ENCODE measurements around the gene SLAMF8. TPM values are rescaled to one million over a fixed set of nuclear protein-coding genes. Genes with fewer than 3 reads are reported as not detected.

Gene SLAMF8
- total RNA-seq, 1 experiment from 2014 or later, result not detected

DNA sequence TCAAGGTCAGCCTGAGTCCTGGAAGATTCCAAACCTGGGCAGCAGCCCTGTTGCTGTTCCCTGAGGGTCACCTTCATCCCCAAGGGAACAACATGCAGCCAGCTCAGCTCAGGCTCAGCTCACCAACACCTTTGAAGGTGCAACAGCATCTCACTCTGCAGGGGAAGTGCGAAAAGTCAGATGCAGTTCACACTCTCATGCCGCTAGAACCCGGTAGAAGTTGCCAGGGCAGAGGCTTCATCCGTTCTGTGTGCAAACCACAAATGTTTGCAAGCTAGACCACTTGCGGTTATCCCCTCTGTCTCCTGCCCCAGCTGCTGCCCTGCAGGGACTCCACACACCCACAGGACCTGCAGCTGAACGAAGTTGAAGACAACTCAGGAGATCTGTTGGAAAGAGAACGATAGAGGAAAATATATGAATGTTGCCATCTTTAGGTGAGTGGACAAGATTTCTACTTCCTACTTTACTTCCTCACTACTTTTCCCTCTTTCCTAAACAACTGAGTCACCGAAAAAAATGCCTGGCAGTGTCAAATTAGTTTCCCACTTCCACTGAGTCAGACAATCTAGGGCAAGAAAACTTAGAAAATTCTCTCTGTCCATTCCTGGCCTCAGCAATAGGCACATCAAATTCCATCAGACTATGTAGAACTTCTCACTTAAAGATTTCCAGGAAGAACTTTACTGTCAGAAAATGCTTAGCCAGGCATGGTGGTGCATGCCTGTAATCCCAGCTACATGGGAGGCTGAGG, 26.3 kb upstream of the SLAMF8 start:
- POLR2A ChIA-PET, result no interaction called here
- no peak for ATAC-seq
- no peaks in the 10 kb centered on the region for H3K4me1 Mint-ChIP-seq
- TF ChIP-seq ZNF263 (CRISPR knock-in tag; IDR thresholded peaks at IDR 0.05; ENCODE audit: low read depth) (no peak), GTF2I (CRISPR knock-in tag; conservative IDR thresholded peaks at IDR 0.05) (no peak), FOXJ3 (CRISPR knock-in tag; IDR thresholded peaks at IDR 0.05; ENCODE audit: borderline replicate concordance) (no peak), HMGXB4 (CRISPR knock-in tag; IDR thresholded peaks at IDR 0.05) (no peak), CREM (CRISPR knock-in tag; IDR thresholded peaks at IDR 0.05) (no peak), IRF2 (CRISPR knock-in tag; IDR thresholded peaks at IDR 0.05; ENCODE audit: borderline replicate concordance, low read depth) (no peak), MYBL2 (CRISPR knock-in tag; IDR thresholded peaks at IDR 0.05) (no peak), ZNF138 (CRISPR knock-in tag; conservative IDR thresholded peaks at IDR 0.05) (no peak), ERG (CRISPR knock-in tag; IDR thresholded peaks at IDR 0.05) (no peak), ZBTB43 (CRISPR knock-in tag; IDR thresholded peaks at IDR 0.05) (no peak), ATF1 (CRISPR knock-in tag; IDR thresholded peaks at IDR 0.05) (no peak)
- TF ChIP-seq, protein P1, sequence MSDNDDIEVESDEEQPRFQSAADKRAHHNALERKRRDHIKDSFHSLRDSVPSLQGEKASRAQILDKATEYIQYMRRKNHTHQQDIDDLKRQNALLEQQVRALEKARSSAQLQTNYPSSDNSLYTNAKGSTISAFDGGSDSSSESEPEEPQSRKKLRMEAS (CRISPR knock-in tag; IDR thresholded peaks at IDR 0.05), result no peak
- TF ChIP-seq, protein P2, sequence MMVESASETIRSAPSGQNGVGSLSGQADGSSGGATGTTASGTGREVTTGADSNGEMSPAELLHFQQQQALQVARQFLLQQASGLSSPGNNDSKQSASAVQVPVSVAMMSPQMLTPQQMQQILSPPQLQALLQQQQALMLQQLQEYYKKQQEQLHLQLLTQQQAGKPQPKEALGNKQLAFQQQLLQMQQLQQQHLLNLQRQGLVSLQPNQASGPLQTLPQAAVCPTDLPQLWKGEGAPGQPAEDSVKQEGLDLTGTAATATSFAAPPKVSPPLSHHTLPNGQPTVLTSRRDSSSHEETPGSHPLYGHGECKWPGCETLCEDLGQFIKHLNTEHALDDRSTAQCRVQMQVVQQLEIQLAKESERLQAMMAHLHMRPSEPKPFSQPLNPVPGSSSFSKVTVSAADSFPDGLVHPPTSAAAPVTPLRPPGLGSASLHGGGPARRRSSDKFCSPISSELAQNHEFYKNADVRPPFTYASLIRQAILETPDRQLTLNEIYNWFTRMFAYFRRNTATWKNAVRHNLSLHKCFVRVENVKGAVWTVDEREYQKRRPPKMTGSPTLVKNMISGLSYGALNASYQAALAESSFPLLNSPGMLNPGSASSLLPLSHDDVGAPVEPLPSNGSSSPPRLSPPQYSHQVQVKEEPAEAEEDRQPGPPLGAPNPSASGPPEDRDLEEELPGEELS (CRISPR knock-in tag; IDR thresholded peaks at IDR 0.05), result no peak
- TF ChIP-seq, protein P3, sequence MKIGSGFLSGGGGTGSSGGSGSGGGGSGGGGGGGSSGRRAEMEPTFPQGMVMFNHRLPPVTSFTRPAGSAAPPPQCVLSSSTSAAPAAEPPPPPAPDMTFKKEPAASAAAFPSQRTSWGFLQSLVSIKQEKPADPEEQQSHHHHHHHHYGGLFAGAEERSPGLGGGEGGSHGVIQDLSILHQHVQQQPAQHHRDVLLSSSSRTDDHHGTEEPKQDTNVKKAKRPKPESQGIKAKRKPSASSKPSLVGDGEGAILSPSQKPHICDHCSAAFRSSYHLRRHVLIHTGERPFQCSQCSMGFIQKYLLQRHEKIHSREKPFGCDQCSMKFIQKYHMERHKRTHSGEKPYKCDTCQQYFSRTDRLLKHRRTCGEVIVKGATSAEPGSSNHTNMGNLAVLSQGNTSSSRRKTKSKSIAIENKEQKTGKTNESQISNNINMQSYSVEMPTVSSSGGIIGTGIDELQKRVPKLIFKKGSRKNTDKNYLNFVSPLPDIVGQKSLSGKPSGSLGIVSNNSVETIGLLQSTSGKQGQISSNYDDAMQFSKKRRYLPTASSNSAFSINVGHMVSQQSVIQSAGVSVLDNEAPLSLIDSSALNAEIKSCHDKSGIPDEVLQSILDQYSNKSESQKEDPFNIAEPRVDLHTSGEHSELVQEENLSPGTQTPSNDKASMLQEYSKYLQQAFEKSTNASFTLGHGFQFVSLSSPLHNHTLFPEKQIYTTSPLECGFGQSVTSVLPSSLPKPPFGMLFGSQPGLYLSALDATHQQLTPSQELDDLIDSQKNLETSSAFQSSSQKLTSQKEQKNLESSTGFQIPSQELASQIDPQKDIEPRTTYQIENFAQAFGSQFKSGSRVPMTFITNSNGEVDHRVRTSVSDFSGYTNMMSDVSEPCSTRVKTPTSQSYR (CRISPR knock-in tag; IDR thresholded peaks at IDR 0.05), result no peak
- TF ChIP-seq, protein P4, sequence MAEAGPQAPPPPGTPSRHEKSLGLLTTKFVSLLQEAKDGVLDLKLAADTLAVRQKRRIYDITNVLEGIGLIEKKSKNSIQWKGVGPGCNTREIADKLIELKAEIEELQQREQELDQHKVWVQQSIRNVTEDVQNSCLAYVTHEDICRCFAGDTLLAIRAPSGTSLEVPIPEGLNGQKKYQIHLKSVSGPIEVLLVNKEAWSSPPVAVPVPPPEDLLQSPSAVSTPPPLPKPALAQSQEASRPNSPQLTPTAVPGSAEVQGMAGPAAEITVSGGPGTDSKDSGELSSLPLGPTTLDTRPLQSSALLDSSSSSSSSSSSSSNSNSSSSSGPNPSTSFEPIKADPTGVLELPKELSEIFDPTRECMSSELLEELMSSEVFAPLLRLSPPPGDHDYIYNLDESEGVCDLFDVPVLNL (CRISPR knock-in tag; IDR thresholded peaks at IDR 0.05; ENCODE audit: borderline replicate concordance, low read depth), result no peak
- DNase-seq (ENCODE audit: low spot score), result no peak
- H3K27ac Mint-ChIP-seq, result no peak overlapping the region
- no peaks in the 10 kb centered on the region for H3K36me3 Mint-ChIP-seq
- H3K27me3 Mint-ChIP-seq (ENCODE audit: low read depth), result peaks cover 3% of the 10 kb centered on the region
- no peak overlapping the region for H3K4me3 Mint-ChIP-seq
- H3K9me3 Mint-ChIP-seq, result no peaks in the 10 kb centered on the region
- CTCF ChIA-PET, result interaction anchor here (1.1 to 4.1 kb wide), 6 partner anchors 89 to 206 kb away, joined by 3 to 174 read pairs (median 6); partner anchors contain the start of gene TAGLN2
